SK-N-SH treated with all-trans-retinoic acid at 6 μM for 48 hours (cell line): ENCODE data around the gene PAQR8.

Experiments used
- ARNTL ChIP-seq: fragments of 450-650 bp; formaldehyde crosslinking; IDR thresholded peaks from 2 replicates; pipeline ENCODE4 v1.5.0; 2020; ENCODE audit warnings: low read depth, mild to moderate bottlenecking, moderate library complexity, borderline replicate concordance
- BACH2 ChIP-seq: fragments of 250-450 bp; sonication (Bioruptor Pico); IDR thresholded peaks from 2 replicates; pipeline ENCODE4 v1.9.0; 2021; ENCODE audit warnings: mild to moderate bottlenecking, borderline replicate concordance
- CSDC2 ChIP-seq: fragments of 250-450 bp; sonication (Bioruptor Pico); IDR thresholded peaks from 2 replicates; pipeline ENCODE4 v1.5.0; 2020; ENCODE audit warnings: mild to moderate bottlenecking, moderate library complexity
- ESRRG ChIP-seq: fragments of 250-450 bp; sonication (Bioruptor Pico); IDR thresholded peaks from 2 replicates; pipeline ENCODE4 v1.6.1; 2021; ENCODE audit warnings: mild to moderate bottlenecking
- GLIS3 ChIP-seq: fragments of 250-450 bp; sonication (Bioruptor Pico); IDR thresholded peaks from 2 replicates; pipeline ENCODE4 v1.5.0; 2020; ENCODE audit warnings: mild to moderate bottlenecking, moderate library complexity
- RARB ChIP-seq: fragments of 250-450 bp; sonication (Bioruptor Pico); IDR thresholded peaks from 2 replicates; pipeline ENCODE4 v1.8.0; 2021; ENCODE audit warnings: mild to moderate bottlenecking, moderate library complexity
- SNAI2 ChIP-seq: fragments of 250-450 bp; sonication (Bioruptor Pico); IDR thresholded peaks from 2 replicates; pipeline ENCODE4 v1.5.0; 2020; ENCODE audit warnings: mild to moderate bottlenecking, moderate library complexity
- TCF4 ChIP-seq: fragments of 250-450 bp; sonication (Bioruptor Pico); IDR thresholded peaks from 2 replicates; pipeline ENCODE4 v1.8.0; 2021; ENCODE audit warnings: mild to moderate bottlenecking, moderate library complexity, borderline replicate concordance
- TOX ChIP-seq: fragments of 250-450 bp; sonication (Bioruptor Pico); IDR thresholded peaks from 2 replicates; pipeline ENCODE4 v1.8.0; 2021; ENCODE audit warnings: mild to moderate bottlenecking, moderate library complexity, borderline replicate concordance
- ZFP30 ChIP-seq: fragments of 450-650 bp; formaldehyde crosslinking; IDR thresholded peaks from 2 replicates; pipeline ENCODE4 v1.5.0; 2022; ENCODE audit warnings: mild to moderate bottlenecking, moderate library complexity
- TF ChIP-seq, protein P1 (sequence below): fragments of 250-450 bp; sonication (Bioruptor Pico); IDR thresholded peaks from 2 replicates; pipeline ENCODE4 v1.5.1; 2021; ENCODE audit warnings: mild to moderate bottlenecking, moderate library complexity

DNA sequence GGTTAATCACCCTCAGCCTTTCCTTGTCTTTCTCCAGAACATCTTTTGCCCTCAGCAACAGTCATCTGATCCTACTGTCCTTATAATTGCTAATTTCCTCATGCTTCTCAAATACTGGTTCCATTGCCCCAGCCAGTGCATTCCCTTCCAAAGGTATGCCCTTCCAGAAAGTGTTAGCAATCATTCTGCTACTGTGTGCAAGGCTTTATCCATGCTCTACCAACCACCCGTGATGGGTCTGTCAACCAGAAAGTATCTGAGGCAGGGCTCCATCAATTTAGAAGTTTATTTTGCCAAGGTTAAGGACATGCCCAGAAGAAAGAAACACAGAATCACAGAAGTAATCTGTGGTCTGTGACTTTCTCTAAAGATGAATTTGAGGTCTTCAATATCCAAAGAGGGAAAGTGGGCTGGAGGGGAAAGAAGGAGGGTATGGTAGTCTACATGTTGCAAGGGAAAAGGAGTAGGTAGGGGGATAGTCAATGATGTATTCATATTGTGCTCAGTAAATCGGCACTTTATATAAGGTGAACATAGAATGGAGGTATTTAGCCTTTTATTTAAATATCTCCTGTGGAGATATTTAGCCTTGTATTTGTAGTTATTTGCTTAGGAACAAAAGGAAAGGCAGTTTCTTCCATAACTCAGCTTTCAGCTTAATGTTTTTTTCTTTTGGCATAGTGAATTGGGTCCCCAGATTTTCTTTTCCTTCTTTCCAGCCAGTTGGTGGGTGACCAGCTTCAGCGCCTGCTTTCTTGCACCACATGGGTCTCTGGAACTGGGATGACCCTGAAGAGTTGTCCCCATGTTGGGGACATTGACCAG lies 35.2 kb upstream of the PAQR8 start:
- TF ChIP-seq TCF4 (CRISPR knock-in tag) (no peak), ARNTL (CRISPR knock-in tag) (no peak), TOX (CRISPR knock-in tag) (no peak), ZFP30 (CRISPR knock-in tag) (no peak), SNAI2 (CRISPR knock-in tag) (no peak), BACH2 (CRISPR knock-in tag) (no peak), ESRRG (CRISPR knock-in tag) (no peak), RARB (CRISPR knock-in tag) (no peak), GLIS3 (CRISPR knock-in tag) (no peak), CSDC2 (CRISPR knock-in tag) (no peak)
- TF ChIP-seq, protein P1, sequence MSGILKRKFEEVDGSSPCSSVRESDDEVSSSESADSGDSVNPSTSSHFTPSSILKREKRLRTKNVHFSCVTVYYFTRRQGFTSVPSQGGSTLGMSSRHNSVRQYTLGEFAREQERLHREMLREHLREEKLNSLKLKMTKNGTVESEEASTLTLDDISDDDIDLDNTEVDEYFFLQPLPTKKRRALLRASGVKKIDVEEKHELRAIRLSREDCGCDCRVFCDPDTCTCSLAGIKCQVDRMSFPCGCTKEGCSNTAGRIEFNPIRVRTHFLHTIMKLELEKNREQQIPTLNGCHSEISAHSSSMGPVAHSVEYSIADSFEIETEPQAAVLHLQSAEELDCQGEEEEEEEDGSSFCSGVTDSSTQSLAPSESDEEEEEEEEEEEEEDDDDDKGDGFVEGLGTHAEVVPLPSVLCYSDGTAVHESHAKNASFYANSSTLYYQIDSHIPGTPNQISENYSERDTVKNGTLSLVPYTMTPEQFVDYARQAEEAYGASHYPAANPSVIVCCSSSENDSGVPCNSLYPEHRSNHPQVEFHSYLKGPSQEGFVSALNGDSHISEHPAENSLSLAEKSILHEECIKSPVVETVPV, result no peak
